ENCODE data around the gene SLC66A3.

DNA sequence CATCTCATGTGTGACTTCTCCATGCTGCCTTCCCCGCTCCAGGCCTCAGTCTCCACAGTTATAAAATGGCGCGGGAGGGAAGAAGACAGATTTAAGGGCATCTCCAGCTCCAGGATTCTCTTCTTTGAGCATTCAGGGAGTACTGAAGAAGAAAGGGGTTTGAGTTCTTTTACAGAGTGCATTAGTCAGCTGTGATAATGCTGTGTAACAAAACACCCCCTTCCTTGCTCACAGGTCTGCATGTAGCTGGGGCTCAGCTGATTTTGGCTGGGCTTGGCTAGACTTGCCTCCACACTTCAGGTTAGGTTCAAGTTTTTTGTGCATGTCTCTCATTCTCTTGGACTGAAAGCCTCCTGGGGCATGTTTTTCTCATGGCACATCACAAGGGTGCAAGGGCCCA, 8.0 kb upstream of the SLC66A3 start:
- TF ChIP-seq, protein P1, sequence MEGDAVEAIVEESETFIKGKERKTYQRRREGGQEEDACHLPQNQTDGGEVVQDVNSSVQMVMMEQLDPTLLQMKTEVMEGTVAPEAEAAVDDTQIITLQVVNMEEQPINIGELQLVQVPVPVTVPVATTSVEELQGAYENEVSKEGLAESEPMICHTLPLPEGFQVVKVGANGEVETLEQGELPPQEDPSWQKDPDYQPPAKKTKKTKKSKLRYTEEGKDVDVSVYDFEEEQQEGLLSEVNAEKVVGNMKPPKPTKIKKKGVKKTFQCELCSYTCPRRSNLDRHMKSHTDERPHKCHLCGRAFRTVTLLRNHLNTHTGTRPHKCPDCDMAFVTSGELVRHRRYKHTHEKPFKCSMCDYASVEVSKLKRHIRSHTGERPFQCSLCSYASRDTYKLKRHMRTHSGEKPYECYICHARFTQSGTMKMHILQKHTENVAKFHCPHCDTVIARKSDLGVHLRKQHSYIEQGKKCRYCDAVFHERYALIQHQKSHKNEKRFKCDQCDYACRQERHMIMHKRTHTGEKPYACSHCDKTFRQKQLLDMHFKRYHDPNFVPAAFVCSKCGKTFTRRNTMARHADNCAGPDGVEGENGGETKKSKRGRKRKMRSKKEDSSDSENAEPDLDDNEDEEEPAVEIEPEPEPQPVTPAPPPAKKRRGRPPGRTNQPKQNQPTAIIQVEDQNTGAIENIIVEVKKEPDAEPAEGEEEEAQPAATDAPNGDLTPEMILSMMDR (IDR thresholded peaks at IDR 0.05; ENCODE audit: low read depth, low read length, missing input control) = no peak
- no peak for TF ChIP-seq JUND (IDR thresholded peaks at IDR 0.05)
